NCI-H345 (cell line): Measurements from ENCODE around the gene INSM2.

ENCODE experiments used
- DNase-seq: peaks from one replicate; lab custom pipeline; 2025; lab: John Stamatoyannopoulos, UW

Gene INSM2

DNA sequence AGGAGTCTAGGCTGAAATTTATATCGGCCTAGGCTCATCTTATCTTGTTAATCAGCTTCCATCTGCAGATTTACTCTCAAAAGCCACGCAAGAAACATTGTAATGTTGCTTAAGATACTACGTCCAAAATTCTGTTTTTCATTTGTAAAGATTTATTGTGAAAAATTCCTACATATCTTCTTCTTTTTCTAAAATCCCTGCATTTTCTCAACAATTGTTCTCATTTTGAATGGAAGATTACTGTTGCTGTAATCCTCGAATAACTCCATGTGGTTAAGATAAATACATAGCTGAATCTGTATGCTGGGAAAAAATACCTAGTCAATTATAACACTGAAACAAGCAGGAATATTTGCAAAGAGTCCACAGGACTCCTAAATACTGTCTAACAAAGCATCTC is 15.6 kb downstream of the INSM2 start:
- no peak for DNase-seq

DNA sequence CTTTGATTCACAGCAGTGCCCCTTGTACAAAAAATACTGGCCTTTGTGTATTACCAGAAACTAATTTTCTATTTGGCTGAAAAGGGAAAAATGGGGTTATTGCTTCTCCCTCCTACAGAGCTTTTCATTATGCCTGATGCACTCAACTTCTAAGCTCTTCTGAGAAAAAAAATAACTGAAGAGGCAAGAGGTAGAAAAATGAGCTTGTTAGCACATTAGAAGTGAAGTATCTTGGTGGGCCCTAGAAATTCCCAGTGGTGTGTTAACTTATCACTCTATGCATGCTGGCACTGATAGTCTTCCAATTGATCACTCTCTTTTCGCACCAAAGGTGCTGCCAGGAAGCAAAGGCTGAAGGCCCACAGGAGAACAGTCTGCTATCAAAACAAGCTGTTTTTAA is 17.1 kb downstream of the INSM2 start:
- DNase-seq, result no peak

DNA sequence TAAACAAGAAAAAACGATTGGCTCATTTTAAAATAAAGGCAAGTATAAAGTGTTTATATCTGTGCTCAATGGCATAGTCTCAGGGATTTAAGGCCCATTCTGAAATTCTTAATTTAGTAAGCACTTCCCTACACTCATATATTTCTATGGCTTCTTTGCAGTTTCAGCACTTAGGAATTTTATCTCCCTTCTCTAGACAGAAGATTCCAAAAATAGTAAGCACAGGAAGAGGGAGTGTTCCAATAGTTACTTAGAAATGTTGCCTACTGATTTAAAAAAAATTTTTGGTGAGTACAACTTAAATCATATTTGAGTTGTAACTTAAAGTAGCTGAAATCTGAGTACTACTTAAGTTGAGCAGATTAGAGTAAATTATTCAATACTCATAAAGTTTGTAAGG is 19.8 kb downstream of the INSM2 start:
- DNase-seq, result no peak

DNA sequence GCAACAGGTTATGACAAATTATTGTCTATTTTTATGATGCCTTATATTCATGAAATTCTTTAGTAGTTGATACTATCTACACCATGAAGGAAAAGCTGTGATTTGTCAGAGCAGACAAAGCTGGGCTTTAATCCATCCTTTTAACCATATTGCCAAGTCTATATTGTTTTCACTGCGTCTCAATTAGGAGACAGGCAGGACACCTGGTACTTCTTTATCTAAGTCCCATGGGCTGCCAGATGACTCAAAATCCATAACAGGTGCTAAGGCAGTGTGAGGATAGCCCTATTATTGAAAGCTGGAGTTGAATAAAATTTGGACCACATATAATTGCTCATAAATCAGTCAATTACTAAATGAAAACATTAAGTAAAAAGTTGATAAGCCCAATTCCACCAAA is 22.6 kb downstream of the INSM2 start:
- DNase-seq, result no peak

DNA sequence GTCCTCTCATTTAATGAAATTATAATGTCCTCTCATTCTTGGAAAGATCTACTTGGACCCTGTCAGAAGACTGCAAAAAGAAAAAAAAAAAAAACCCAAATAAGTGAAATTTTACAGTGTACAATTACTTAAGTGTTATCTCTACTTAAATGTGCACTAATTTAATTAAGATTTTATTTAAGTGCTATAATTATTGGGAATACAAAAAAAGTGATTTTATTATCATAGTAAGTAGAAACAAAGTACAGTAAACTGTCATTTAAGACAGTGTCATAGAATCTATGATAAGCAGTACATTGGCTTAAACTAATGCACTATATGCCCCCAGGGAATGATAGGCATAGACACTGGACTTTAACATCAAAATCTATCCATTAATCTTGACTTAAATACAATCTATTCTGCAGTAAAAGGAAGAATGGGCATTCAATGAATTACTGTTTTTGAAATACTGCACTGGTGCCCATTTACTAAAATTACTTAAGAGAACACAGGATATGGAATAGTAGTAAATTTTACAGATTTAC is 23.3 kb downstream of the INSM2 start:
- DNase-seq, result no peak

DNA sequence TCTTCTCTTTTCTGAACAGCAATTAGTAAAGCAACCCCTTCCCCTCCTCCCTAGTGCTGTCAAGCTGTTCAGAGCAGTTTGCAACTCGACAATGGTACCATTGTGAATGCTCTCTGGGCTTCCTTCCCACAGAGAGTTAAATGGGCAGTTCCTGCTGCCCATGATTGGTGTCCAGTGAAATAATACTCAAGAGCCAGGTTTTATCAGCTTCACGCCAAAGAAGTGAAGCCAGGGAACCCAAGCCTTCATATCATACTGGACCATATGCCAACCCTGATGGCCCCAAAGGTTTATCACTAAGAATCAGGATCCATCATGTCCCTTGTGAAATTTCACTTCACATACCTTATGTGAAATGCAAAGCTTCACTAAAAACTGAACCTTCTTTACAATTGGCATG is 24.7 kb downstream of the INSM2 start:
- DNase-seq, result no peak

DNA sequence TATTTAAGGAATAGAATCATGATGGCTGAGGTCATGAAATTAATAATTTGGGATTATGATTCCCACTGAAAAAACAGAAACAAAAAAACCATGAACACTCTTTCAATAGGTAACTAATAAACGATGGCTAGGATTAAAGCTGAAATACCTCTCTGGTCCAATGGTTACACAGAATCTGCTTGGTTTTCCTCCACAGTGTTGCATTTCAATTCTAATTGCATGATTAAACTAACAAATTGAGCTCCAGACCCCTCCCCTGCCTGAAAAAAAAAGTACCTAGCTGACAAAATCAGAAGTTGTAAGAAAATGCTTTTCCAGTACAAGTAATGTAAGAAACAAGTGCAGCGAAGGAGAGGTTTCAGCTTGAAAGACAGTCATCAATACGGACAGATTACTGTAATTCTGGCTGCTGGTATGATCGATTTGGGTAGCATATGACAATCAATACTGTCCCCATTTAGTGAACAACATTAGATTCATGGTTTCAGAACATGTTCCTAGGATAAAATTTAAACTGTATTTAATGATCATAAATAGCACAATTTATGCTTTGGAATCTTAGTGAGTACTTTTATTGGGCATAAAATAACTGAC is 32.0 kb downstream of the INSM2 start:
- DNase-seq, result no peak

DNA sequence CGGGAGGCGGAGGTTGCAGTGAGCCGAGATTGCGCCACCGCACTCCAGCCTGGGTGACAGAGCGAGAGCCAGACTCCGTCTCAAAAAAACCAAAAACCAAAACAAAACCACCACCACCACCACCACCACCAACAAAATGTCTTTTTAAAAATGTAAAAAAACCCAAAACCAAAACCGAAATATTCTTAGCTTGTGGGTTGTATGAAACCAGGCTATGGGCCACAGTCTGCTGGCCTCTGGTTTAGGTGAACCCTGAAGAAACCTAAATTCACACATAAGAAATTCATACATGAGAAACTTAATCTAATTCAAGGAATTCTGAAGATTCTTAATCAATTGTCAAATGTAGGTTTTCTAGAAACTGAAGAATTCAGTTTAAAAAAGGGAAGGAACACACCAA is 37.6 kb downstream of the INSM2 start:
- no peak for DNase-seq

DNA sequence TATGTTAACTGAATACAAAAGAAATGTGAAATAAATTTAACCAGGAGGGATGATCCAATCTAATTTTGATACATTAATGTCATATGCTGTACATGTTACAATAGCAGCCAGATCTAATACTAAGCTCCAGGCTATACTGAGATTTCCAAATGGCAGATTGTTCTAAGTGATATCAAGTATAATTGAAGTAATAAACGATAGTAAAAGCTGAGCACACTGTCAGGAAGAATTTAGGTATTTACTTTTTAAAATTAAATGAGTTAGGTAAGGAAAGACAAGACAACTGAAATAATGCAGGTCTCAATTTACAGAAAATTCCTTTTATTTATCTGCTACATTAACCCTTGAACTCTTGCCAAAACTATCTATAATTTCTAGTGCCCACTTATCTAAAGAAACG is 39.9 kb downstream of the INSM2 start:
- no peak for DNase-seq

DNA sequence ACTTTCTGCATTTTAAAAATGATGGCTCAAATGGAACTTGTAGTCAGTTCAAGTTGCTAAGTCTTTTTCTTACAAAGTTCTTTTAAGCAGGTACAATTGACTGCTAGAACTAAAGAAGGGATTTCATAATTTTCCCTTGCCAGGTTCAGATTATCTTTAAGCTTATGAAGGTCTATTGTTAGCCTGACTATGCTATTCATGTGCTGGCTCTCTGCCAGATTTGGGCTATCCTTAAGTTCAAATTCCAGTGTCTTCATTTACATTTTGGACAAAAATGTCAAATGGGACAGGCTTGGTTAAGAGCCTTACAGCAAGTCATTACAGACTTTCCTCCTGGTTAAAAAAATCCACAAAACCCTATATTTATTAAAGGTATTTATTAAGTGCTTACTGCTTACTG is 42.3 kb downstream of the INSM2 start:
- DNase-seq, result no peak

DNA sequence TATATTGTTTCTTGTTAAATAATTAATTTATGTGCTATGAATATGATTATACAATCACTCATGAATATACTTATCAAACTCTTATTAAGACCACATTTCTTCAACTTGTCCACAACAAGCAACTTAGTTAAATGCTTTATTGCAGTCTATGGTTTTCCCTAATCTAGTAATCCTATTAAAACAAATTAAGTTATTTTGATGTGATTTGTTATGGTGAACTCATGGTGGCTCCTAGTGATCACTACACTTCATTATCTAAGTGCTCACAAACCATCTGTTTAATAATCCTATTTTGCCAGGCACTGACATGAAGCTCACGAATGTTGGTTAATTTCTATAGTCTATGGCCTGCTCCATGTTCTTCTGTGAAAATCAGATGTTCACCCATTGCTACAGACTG is 42.9 kb downstream of the INSM2 start:
- DNase-seq, result no peak

DNA sequence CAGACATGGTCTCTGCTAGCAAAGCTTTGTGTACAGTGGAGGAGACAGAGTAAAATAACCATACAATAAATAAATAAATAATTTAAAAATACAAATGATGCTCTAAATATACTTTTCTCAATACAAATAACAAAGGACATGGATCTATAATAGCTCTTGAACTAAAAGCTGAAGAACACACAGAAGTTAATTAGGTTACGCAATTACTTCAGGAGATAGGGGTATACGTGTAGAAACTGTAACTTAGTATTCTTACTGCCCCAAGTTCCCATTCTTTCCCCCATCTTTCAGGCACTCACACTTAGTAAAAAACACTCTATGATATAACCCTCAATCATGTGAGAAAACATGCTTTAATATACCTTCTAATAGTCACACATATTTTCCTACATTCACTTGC is 44.2 kb downstream of the INSM2 start:
- no peak for DNase-seq

DNA sequence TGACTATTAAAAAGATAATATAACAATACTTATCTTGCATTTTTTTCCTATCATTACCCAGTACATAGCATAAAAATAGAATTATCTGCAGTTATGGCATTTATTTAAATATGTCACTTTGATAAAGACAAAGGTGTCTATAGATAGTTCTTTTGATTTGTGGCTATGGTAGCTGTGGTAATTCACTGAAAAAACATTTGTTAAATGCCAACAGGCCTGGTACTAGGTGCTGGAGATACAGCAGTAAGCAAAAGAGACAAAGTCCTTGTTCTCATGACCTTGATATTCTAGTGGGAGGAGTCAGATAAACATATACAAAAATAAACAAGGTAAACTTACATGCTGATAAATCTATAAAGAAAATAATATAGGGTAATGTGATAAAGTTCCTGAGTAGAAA is 44.7 kb downstream of the INSM2 start:
- DNase-seq, result no peak
